ENCODE measurements around the gene TMEM123.

TMEM123 gene

DNA sequence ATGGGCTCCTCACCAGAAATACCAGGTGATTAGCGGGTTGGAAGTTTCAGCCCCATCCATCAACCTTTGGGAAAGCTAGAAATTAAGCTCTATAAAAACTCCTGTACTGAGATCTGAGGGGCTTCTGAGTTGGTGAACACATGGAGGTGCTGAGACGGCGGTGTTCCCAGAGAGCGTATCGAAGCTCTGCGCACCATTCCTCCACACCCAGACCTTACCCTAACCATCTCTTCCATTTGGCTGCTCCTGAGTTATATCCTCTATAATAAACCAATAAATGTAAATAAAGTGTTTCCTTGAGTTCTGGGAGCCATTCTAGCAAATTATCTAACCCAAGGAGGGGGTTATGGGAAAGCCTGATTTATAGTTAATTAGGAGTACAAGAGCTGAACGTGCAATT is 41.4 kb downstream of the TMEM123 start:
- H3K9me3 ChIP-seq (replicated peaks in 1 of 2; ENCODE audit: control insufficient read depth in 2 of 2, insufficient read depth in 1 of 2, low read depth in 1 of 2, low read length in 2 of 2), result peaks cover 0 to 7% of the 10 kb centered on the region in 2 donors
- H3K23ac ChIP-seq (ENCODE audit: low read depth, low read length, poor library complexity), result no peak overlapping the region
- no peak overlapping the region for H2BK5ac ChIP-seq (ENCODE audit: low read length)
- no peak overlapping the region for H3K4me3 ChIP-seq (ENCODE audit: low read length in 2 of 2)
- no peak overlapping the region for H3K9ac ChIP-seq (ENCODE audit: low read depth, low read length, poor library complexity)
- H2BK120ac ChIP-seq (ENCODE audit: low read depth, low read length), result no peak overlapping the region
- H3K79me1 ChIP-seq (ENCODE audit: low read depth, low read length), result peaks cover under 1% of the 10 kb centered on the region
- H3K18ac ChIP-seq (ENCODE audit: low read length), result no peak overlapping the region
- H3K27ac ChIP-seq (replicated peaks; ENCODE audit: low read length), result no peak overlapping the region
- H3K27me3 ChIP-seq (ENCODE audit: control insufficient read depth in 3 of 3, insufficient read depth in 3 of 3, low read depth in 1 of 3, low read length in 3 of 3), result no peaks in the 10 kb centered on the region
- no peak overlapping the region for H4K8ac ChIP-seq (ENCODE audit: low read depth, low read length)
- peaks cover 0 to 15% of the 10 kb centered on the region in 2 donors for H3K36me3 ChIP-seq (replicated peaks in 1 of 2; ENCODE audit: control insufficient read depth in 2 of 2, insufficient read depth in 2 of 2, low read length in 2 of 2)
- no peak overlapping the region for H2BK12ac ChIP-seq (ENCODE audit: low read length)
- H2AFZ ChIP-seq (ENCODE audit: low read length), result no peak overlapping the region
- no peak overlapping the region for H2AK5ac ChIP-seq (ENCODE audit: low read depth, low read length)
- no peaks in the 10 kb centered on the region for H3K4me1 ChIP-seq (ENCODE audit: control insufficient read depth in 2 of 2, insufficient read depth in 1 of 2, low read depth in 1 of 2, low read length in 2 of 2)
- no peak for DNase-seq (ENCODE audit: low spot score)
- no peak overlapping the region for H3K4me2 ChIP-seq (ENCODE audit: insufficient read depth, low read length, poor library complexity, severe bottlenecking)
- H2BK15ac ChIP-seq (ENCODE audit: low read length), result no peak overlapping the region
- H3K4ac ChIP-seq (ENCODE audit: low read length), result no peak overlapping the region
- WGBS, 2 donors (ENCODE audit: extremely low coverage in 2 of 2, insufficient read length in 2 of 2, insufficient replicate concordance in 1 of 2), result no CpG with 5 or more reads among the region's 7 CpGs
- no peak overlapping the region for H3K14ac ChIP-seq (ENCODE audit: low read length)
- H4K91ac ChIP-seq (ENCODE audit: low read depth, low read length, poor library complexity), result no peak overlapping the region

DNA sequence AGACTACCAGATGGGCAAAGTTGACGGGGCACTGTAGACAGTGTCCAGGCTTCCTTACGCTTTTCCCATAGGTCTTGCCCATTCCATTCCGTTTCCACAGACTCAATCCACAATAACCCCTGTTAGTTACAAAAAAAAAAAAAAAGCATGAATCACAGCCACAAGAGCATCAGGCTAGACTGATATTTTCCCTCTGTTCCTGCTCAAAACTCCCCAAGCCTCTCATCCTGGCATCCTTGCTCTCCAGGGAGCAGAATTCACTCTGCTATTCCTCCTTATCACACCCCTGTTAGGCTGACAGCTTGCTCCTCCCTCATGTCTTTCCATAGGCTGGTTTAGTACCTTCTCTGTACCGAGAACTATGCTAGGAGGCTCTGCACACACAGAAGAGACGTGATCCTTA is 42.2 kb downstream of the TMEM123 start:
- no peak overlapping the region for H4K91ac ChIP-seq (ENCODE audit: low read depth, low read length, poor library complexity)
- no peak for DNase-seq (ENCODE audit: low spot score)
- peaks cover 3% of the 10 kb centered on the region for H3K79me1 ChIP-seq (ENCODE audit: low read depth, low read length)
- no peak overlapping the region for H3K23ac ChIP-seq (ENCODE audit: low read depth, low read length, poor library complexity)
- H3K14ac ChIP-seq (ENCODE audit: low read length), result no peak overlapping the region
- H2BK15ac ChIP-seq (ENCODE audit: low read length), result no peak overlapping the region
- H2BK120ac ChIP-seq (ENCODE audit: low read depth, low read length), result no peak overlapping the region
- H3K4me3 ChIP-seq (ENCODE audit: low read length in 2 of 2), result no peak overlapping the region
- H3K27me3 ChIP-seq (ENCODE audit: control insufficient read depth in 3 of 3, insufficient read depth in 3 of 3, low read depth in 1 of 3, low read length in 3 of 3), result no peaks in the 10 kb centered on the region
- H3K4ac ChIP-seq (ENCODE audit: low read length), result no peak overlapping the region
- H2AK5ac ChIP-seq (ENCODE audit: low read depth, low read length), result no peak overlapping the region
- H2AFZ ChIP-seq (ENCODE audit: low read length), result no peak overlapping the region
- H3K9me3 ChIP-seq (replicated peaks in 1 of 2; ENCODE audit: control insufficient read depth in 2 of 2, insufficient read depth in 1 of 2, low read depth in 1 of 2, low read length in 2 of 2), result peaks cover 0 to 7% of the 10 kb centered on the region in 2 donors
- H3K27ac ChIP-seq (replicated peaks; ENCODE audit: low read length), result no peak overlapping the region
- no peak overlapping the region for H3K9ac ChIP-seq (ENCODE audit: low read depth, low read length, poor library complexity)
- peaks cover 0 to 18% of the 10 kb centered on the region in 2 donors for H3K36me3 ChIP-seq (replicated peaks in 1 of 2; ENCODE audit: control insufficient read depth in 2 of 2, insufficient read depth in 2 of 2, low read length in 2 of 2)
- H3K4me2 ChIP-seq (ENCODE audit: insufficient read depth, low read length, poor library complexity, severe bottlenecking), result no peak overlapping the region
- no CpG with 5 or more reads among the region's 5 CpGs for WGBS, 2 donors (ENCODE audit: extremely low coverage in 2 of 2, insufficient read length in 2 of 2, insufficient replicate concordance in 1 of 2)
- no peak overlapping the region for H2BK12ac ChIP-seq (ENCODE audit: low read length)
- no peak overlapping the region for H2BK5ac ChIP-seq (ENCODE audit: low read length)
- no peak overlapping the region for H4K8ac ChIP-seq (ENCODE audit: low read depth, low read length)
- H3K18ac ChIP-seq (ENCODE audit: low read length), result no peak overlapping the region
- no peaks in the 10 kb centered on the region for H3K4me1 ChIP-seq (ENCODE audit: control insufficient read depth in 2 of 2, insufficient read depth in 1 of 2, low read depth in 1 of 2, low read length in 2 of 2)

DNA sequence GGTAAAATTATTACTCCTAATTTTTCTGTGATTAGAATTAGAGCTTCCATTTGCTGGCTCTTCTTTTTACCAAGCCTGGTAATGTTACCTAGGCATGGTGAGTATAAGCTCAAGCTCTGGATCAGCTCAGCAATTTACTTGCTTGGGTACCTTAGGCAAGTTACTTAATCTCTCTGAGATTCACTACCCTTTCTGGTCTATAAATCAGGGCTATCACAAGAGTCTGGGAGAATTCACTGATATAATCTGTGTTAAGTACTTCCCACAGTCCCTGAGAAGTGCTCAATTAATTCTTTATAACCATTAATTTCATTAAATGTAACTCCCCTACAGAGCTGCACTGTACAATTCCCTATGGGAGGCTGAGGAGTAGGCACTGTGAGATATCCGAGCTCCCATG is 44.2 kb downstream of the TMEM123 start:
- no peak overlapping the region for H2BK12ac ChIP-seq (ENCODE audit: low read length)
- H2BK120ac ChIP-seq (ENCODE audit: low read depth, low read length), result no peak overlapping the region
- no CpG with 5 or more reads among the region's 1 CpG for WGBS, 2 donors (ENCODE audit: extremely low coverage in 2 of 2, insufficient read length in 2 of 2, insufficient replicate concordance in 1 of 2)
- H3K4ac ChIP-seq (ENCODE audit: low read length), result no peak overlapping the region
- no peak overlapping the region for H2AFZ ChIP-seq (ENCODE audit: low read length)
- H3K36me3 ChIP-seq (replicated peaks in 1 of 2; ENCODE audit: control insufficient read depth in 2 of 2, insufficient read depth in 2 of 2, low read length in 2 of 2), result peaks cover 2 to 25% of the 10 kb centered on the region in 2 donors
- no peaks in the 10 kb centered on the region for H3K27me3 ChIP-seq (ENCODE audit: control insufficient read depth in 3 of 3, insufficient read depth in 3 of 3, low read depth in 1 of 3, low read length in 3 of 3)
- no peaks in the 10 kb centered on the region for H3K4me1 ChIP-seq (ENCODE audit: control insufficient read depth in 2 of 2, insufficient read depth in 1 of 2, low read depth in 1 of 2, low read length in 2 of 2)
- H4K8ac ChIP-seq (ENCODE audit: low read depth, low read length), result no peak overlapping the region
- no peak overlapping the region for H4K91ac ChIP-seq (ENCODE audit: low read depth, low read length, poor library complexity)
- no peak overlapping the region for H2BK15ac ChIP-seq (ENCODE audit: low read length)
- DNase-seq (ENCODE audit: low spot score), result no peak
- H3K23ac ChIP-seq (ENCODE audit: low read depth, low read length, poor library complexity), result no peak overlapping the region
- peaks cover 0 to 5% of the 10 kb centered on the region in 2 donors for H3K9me3 ChIP-seq (replicated peaks in 1 of 2; ENCODE audit: control insufficient read depth in 2 of 2, insufficient read depth in 1 of 2, low read depth in 1 of 2, low read length in 2 of 2)
- H3K79me1 ChIP-seq (ENCODE audit: low read depth, low read length), result peaks cover 6% of the 10 kb centered on the region
- no peak overlapping the region for H3K4me2 ChIP-seq (ENCODE audit: insufficient read depth, low read length, poor library complexity, severe bottlenecking)
- no peak overlapping the region for H2BK5ac ChIP-seq (ENCODE audit: low read length)
- no peak overlapping the region for H3K27ac ChIP-seq (replicated peaks; ENCODE audit: low read length)
- H2AK5ac ChIP-seq (ENCODE audit: low read depth, low read length), result no peak overlapping the region
- H3K4me3 ChIP-seq (ENCODE audit: low read length in 2 of 2), result no peak overlapping the region
- H3K14ac ChIP-seq (ENCODE audit: low read length), result no peak overlapping the region
- H3K18ac ChIP-seq (ENCODE audit: low read length), result no peak overlapping the region
- H3K9ac ChIP-seq (ENCODE audit: low read depth, low read length, poor library complexity), result no peak overlapping the region

DNA sequence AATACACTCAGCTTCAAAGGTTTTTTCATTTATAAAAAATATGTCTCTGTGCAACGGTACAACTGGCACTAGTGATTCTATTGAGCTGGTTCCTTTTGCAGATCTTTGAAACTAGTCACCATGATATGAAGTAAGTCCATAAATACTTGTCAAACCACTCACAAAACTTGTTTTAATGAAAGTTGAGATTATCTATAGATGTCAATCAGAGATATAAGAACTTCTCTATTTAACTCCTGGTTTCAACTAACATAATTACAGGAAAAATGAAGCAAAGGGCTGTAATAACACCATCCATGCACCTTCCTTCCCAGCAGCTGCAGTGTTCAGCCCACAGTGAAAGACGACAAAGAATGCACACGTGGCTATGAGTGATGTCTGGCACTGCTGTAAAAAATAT is 44.7 kb downstream of the TMEM123 start:
- no peak overlapping the region for H4K91ac ChIP-seq (ENCODE audit: low read depth, low read length, poor library complexity)
- H2BK15ac ChIP-seq (ENCODE audit: low read length), result no peak overlapping the region
- H2BK120ac ChIP-seq (ENCODE audit: low read depth, low read length), result no peak overlapping the region
- H3K9ac ChIP-seq (ENCODE audit: low read depth, low read length, poor library complexity), result no peak overlapping the region
- H3K4me2 ChIP-seq (ENCODE audit: insufficient read depth, low read length, poor library complexity, severe bottlenecking), result no peak overlapping the region
- no peak overlapping the region for H2AK5ac ChIP-seq (ENCODE audit: low read depth, low read length)
- no peak overlapping the region for H2BK5ac ChIP-seq (ENCODE audit: low read length)
- no peak overlapping the region for H3K4ac ChIP-seq (ENCODE audit: low read length)
- H3K27ac ChIP-seq (replicated peaks; ENCODE audit: low read length), result no peak overlapping the region
- H3K4me3 ChIP-seq (ENCODE audit: low read length in 2 of 2), result no peak overlapping the region
- peaks cover 0 to under 1% of the 10 kb centered on the region in 2 donors for H3K9me3 ChIP-seq (replicated peaks in 1 of 2; ENCODE audit: control insufficient read depth in 2 of 2, insufficient read depth in 1 of 2, low read depth in 1 of 2, low read length in 2 of 2)
- H3K27me3 ChIP-seq (ENCODE audit: control insufficient read depth in 3 of 3, insufficient read depth in 3 of 3, low read depth in 1 of 3, low read length in 3 of 3), result no peaks in the 10 kb centered on the region
- H3K36me3 ChIP-seq (replicated peaks in 1 of 2; ENCODE audit: control insufficient read depth in 2 of 2, insufficient read depth in 2 of 2, low read length in 2 of 2), result peaks cover 2 to 29% of the 10 kb centered on the region in 2 donors
- no peak overlapping the region for H3K18ac ChIP-seq (ENCODE audit: low read length)
- no CpG with 5 or more reads among the region's 3 CpGs for WGBS, 2 donors (ENCODE audit: extremely low coverage in 2 of 2, insufficient read length in 2 of 2, insufficient replicate concordance in 1 of 2)
- no peak overlapping the region for H3K23ac ChIP-seq (ENCODE audit: low read depth, low read length, poor library complexity)
- H2BK12ac ChIP-seq (ENCODE audit: low read length), result no peak overlapping the region
- no peaks in the 10 kb centered on the region for H3K4me1 ChIP-seq (ENCODE audit: control insufficient read depth in 2 of 2, insufficient read depth in 1 of 2, low read depth in 1 of 2, low read length in 2 of 2)
- no peak overlapping the region for H4K8ac ChIP-seq (ENCODE audit: low read depth, low read length)
- DNase-seq (ENCODE audit: low spot score), result no peak
- peaks cover 6% of the 10 kb centered on the region for H3K79me1 ChIP-seq (ENCODE audit: low read depth, low read length)
- H2AFZ ChIP-seq (ENCODE audit: low read length), result no peak overlapping the region
- H3K14ac ChIP-seq (ENCODE audit: low read length), result no peak overlapping the region
